Keratinocyte (primary cell): ENCODE data around the gene FHOD3.

Experiments
- EZH2 ChIP-seq: IDR thresholded peaks from one replicate; pipeline ENCODE4 v1.6.1; 2012; ENCODE audit warnings: inconsistent platforms, mild to moderate bottlenecking, low read length, moderate library complexity
- TF ChIP-seq, protein P1 (sequence below), 3 experiments: IDR thresholded peaks in 1 of 3; conservative IDR thresholded peaks in 1 of 3; optimal IDR thresholded peaks in 1 of 3; 2 replicates in 2 of 3; 3 replicates in 1 of 3; pipeline versions ENCODE3 to v1.5.1; 2011; ENCODE audit warnings: low read length in 3 of 3, mild to moderate bottlenecking in 3 of 3, moderate library complexity in 2 of 3, control low read depth in 1 of 3, inconsistent platforms in 1 of 3; ENCODE audit not compliant: insufficient read depth in 2 of 3; ENCODE audit errors: extremely low read depth in 1 of 3

GRCh38 chr18:36593001-36593400 lies 295.5 kb downstream of the FHOD3 start:
- TF ChIP-seq, protein P1, sequence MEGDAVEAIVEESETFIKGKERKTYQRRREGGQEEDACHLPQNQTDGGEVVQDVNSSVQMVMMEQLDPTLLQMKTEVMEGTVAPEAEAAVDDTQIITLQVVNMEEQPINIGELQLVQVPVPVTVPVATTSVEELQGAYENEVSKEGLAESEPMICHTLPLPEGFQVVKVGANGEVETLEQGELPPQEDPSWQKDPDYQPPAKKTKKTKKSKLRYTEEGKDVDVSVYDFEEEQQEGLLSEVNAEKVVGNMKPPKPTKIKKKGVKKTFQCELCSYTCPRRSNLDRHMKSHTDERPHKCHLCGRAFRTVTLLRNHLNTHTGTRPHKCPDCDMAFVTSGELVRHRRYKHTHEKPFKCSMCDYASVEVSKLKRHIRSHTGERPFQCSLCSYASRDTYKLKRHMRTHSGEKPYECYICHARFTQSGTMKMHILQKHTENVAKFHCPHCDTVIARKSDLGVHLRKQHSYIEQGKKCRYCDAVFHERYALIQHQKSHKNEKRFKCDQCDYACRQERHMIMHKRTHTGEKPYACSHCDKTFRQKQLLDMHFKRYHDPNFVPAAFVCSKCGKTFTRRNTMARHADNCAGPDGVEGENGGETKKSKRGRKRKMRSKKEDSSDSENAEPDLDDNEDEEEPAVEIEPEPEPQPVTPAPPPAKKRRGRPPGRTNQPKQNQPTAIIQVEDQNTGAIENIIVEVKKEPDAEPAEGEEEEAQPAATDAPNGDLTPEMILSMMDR (optimal IDR thresholded peaks at IDR 0.05 in 1 of 3, IDR thresholded peaks at IDR 0.05 in 1 of 3, conservative IDR thresholded peaks at IDR 0.05 in 1 of 3; ENCODE audit: extremely low read depth in 1 of 3, insufficient read depth in 2 of 3, low read length in 3 of 3), result no peak
- no peak for TF ChIP-seq EZH2
